ENCODE results near the gene SOX6.

Gene SOX6

GRCh38 chr11:16356057-16356760 is at the start of gene SOX6:
Gene SOX6, minus strand, starts transcription at chr11:16356546. Its CDS starts 15,298 bp downstream, at chr11:16341248.
- no peak within 1 kb of the TSS for H3K27ac ChIP-seq
- H4K20me1 ChIP-seq (ENCODE audit: insufficient read depth), result no peaks in the 10 kb centered on the region
- H3K79me2 ChIP-seq (ENCODE audit: insufficient read depth, low read depth), result no peaks in the 10 kb centered on the region
- no peaks in the 10 kb centered on the region for H3K27me3 ChIP-seq (ENCODE audit: insufficient read depth, low read depth)
- H3K4me3 ChIP-seq (IDR thresholded peaks at IDR 0.05; ENCODE audit: insufficient read depth, low read depth, low read length), result no peak within 1 kb of the TSS
- no peak for TF ChIP-seq CTCF (conservative IDR thresholded peaks at IDR 0.05; ENCODE audit: low read depth, low read length)
- no peak within 1 kb of the TSS for H2AFZ ChIP-seq (ENCODE audit: low read depth)
- H3K9ac ChIP-seq, result no peak within 1 kb of the TSS
- H3K4me2 ChIP-seq, result no peak within 1 kb of the TSS
- no peaks in the 10 kb centered on the region for H3K36me3 ChIP-seq (ENCODE audit: insufficient read depth)
- no peaks in the 10 kb centered on the region for H3K4me1 ChIP-seq (ENCODE audit: low read depth, poor library complexity, severe bottlenecking)

- no peak overlapping the region for H3K4me2 ChIP-seq
- no peak overlapping the region for H3K4me3 ChIP-seq (IDR thresholded peaks at IDR 0.05; ENCODE audit: insufficient read depth, low read depth, low read length)
- no peak overlapping the region for H3K27ac ChIP-seq
- no peaks in the 10 kb centered on the region for H3K4me1 ChIP-seq (ENCODE audit: low read depth, poor library complexity, severe bottlenecking)
- H3K27me3 ChIP-seq (ENCODE audit: insufficient read depth, low read depth), result no peaks in the 10 kb centered on the region
- no peak overlapping the region for H3K9ac ChIP-seq
- H2AFZ ChIP-seq (ENCODE audit: low read depth), result no peak overlapping the region
- no peaks in the 10 kb centered on the region for H4K20me1 ChIP-seq (ENCODE audit: insufficient read depth)
- TF ChIP-seq CTCF (conservative IDR thresholded peaks at IDR 0.05; ENCODE audit: low read depth, low read length), result no peak
- H3K36me3 ChIP-seq (ENCODE audit: insufficient read depth), result no peaks in the 10 kb centered on the region
- H3K79me2 ChIP-seq (ENCODE audit: insufficient read depth, low read depth), result no peaks in the 10 kb centered on the region
Observed at GRCh38 chr11:16404781-16405285, 48.5 kb upstream of the SOX6 start.

- Histone ChIP-seq H3K27ac (no peak overlapping the region), H3K4me1 (ENCODE audit: low read depth, poor library complexity, severe bottlenecking) (no peaks in the 10 kb centered on the region), H3K36me3 (ENCODE audit: insufficient read depth) (no peaks in the 10 kb centered on the region), H3K4me2 (no peak overlapping the region), H2AFZ (ENCODE audit: low read depth) (no peak overlapping the region), H3K79me2 (ENCODE audit: insufficient read depth, low read depth) (no peaks in the 10 kb centered on the region), H3K4me3 (IDR thresholded peaks at IDR 0.05; ENCODE audit: insufficient read depth, low read depth, low read length) (no peak overlapping the region), H3K9ac (no peak overlapping the region), H4K20me1 (ENCODE audit: insufficient read depth) (no peaks in the 10 kb centered on the region), H3K27me3 (ENCODE audit: insufficient read depth, low read depth) (no peaks in the 10 kb centered on the region)
- TF ChIP-seq CTCF (conservative IDR thresholded peaks at IDR 0.05; ENCODE audit: low read depth, low read length), result no peak
Observed at GRCh38 chr11:16403851-16404250, 47.5 kb upstream of the SOX6 start.

- H4K20me1 ChIP-seq (ENCODE audit: insufficient read depth), result no peaks in the 10 kb centered on the region
- H3K4me2 ChIP-seq, result no peak overlapping the region
- no peak for TF ChIP-seq CTCF (conservative IDR thresholded peaks at IDR 0.05; ENCODE audit: low read depth, low read length)
- no peak overlapping the region for H3K9ac ChIP-seq
- no peaks in the 10 kb centered on the region for H3K4me1 ChIP-seq (ENCODE audit: low read depth, poor library complexity, severe bottlenecking)
- no peaks in the 10 kb centered on the region for H3K79me2 ChIP-seq (ENCODE audit: insufficient read depth, low read depth)
- H3K27ac ChIP-seq, result no peak overlapping the region
- no peaks in the 10 kb centered on the region for H3K27me3 ChIP-seq (ENCODE audit: insufficient read depth, low read depth)
- no peak overlapping the region for H3K4me3 ChIP-seq (IDR thresholded peaks at IDR 0.05; ENCODE audit: insufficient read depth, low read depth, low read length)
- H2AFZ ChIP-seq (ENCODE audit: low read depth), result no peak overlapping the region
- no peaks in the 10 kb centered on the region for H3K36me3 ChIP-seq (ENCODE audit: insufficient read depth)
Observed at GRCh38 chr11:16403448-16403803, 47.1 kb upstream of the SOX6 start.
